ENCODE data around the gene AVEN. TPM values are rescaled to one million over a fixed set of nuclear protein-coding genes. Genes with fewer than 3 reads are reported as not detected.

AVEN gene
- total and polyA plus RNA-seq, 2 donors (not counting 1 experiment from before 2014, with no cell fraction given), result 16.0 to 19.2 TPM

GRCh38 chr15:34070003-34070402, 31.0 kb upstream of the AVEN start:
- Histone ChIP-seq H3K4me2 (ENCODE audit: extremely low read depth, insufficient read depth, low read length) (no peak overlapping the region), H3K4me3 (replicated peaks in 1 of 4; ENCODE audit: control extremely low read depth in 1 of 4, insufficient read depth in 1 of 4, low read depth in 3 of 4, low read length in 4 of 4) (no peak overlapping the region), H2AFZ (ENCODE audit: low read length) (no peak overlapping the region), H3K9ac (ENCODE audit: insufficient read depth, low read length) (no peak overlapping the region), H3K9me3 (ENCODE audit: control insufficient read depth, insufficient read depth, low read depth, low read length) (no peaks in the 10 kb centered on the region), H3K36me3 (ENCODE audit: control insufficient read depth, insufficient read depth, low read length) (no peaks in the 10 kb centered on the region), H3K27ac (ENCODE audit: insufficient read depth, low read length) (no peak overlapping the region), H3K4me1 (ENCODE audit: control insufficient read depth, extremely low read depth, insufficient read depth, low read length) (no peaks in the 10 kb centered on the region), H3K27me3 (ENCODE audit: control insufficient read depth, insufficient read depth, low read length) (no peaks in the 10 kb centered on the region), H4K20me1 (ENCODE audit: control insufficient read depth, extremely low read depth, insufficient read depth, low read length) (no peaks in the 10 kb centered on the region), H3K79me2 (ENCODE audit: control insufficient read depth, insufficient read depth, low read length) (no peaks in the 10 kb centered on the region)
- TF ChIP-seq EZH2 (IDR thresholded peaks at IDR 0.05; ENCODE audit: low read length, missing control alignments), result no peak
- TF ChIP-seq CTCF (conservative IDR thresholded peaks at IDR 0.05 in 1 of 2, IDR thresholded peaks at IDR 0.05 in 1 of 2; ENCODE audit: low read depth in 1 of 2, low read length in 2 of 2), result no peak
- DNase-seq (ENCODE audit: low read depth in 2 of 2), result no peak

GRCh38 chr15:34065941-34066340, 26.9 kb upstream of the AVEN start:
- TF ChIP-seq EZH2 (IDR thresholded peaks at IDR 0.05; ENCODE audit: low read length, missing control alignments) (no peak), CTCF (conservative IDR thresholded peaks at IDR 0.05 in 1 of 2, IDR thresholded peaks at IDR 0.05 in 1 of 2; ENCODE audit: low read depth in 1 of 2, low read length in 2 of 2) (no peak)
- no peak overlapping the region for H3K4me3 ChIP-seq (replicated peaks in 1 of 4; ENCODE audit: control extremely low read depth in 1 of 4, insufficient read depth in 1 of 4, low read depth in 3 of 4, low read length in 4 of 4)
- H3K79me2 ChIP-seq (ENCODE audit: control insufficient read depth, insufficient read depth, low read length), result no peaks in the 10 kb centered on the region
- H3K4me2 ChIP-seq (ENCODE audit: extremely low read depth, insufficient read depth, low read length), result no peak overlapping the region
- no peak overlapping the region for H3K27ac ChIP-seq (ENCODE audit: insufficient read depth, low read length)
- H2AFZ ChIP-seq (ENCODE audit: low read length), result no peak overlapping the region
- no peaks in the 10 kb centered on the region for H4K20me1 ChIP-seq (ENCODE audit: control insufficient read depth, extremely low read depth, insufficient read depth, low read length)
- DNase-seq (ENCODE audit: low read depth in 2 of 2), result no peak
- H3K9me3 ChIP-seq (ENCODE audit: control insufficient read depth, insufficient read depth, low read depth, low read length), result no peaks in the 10 kb centered on the region
- H3K36me3 ChIP-seq (ENCODE audit: control insufficient read depth, insufficient read depth, low read length), result no peaks in the 10 kb centered on the region
- no peaks in the 10 kb centered on the region for H3K4me1 ChIP-seq (ENCODE audit: control insufficient read depth, extremely low read depth, insufficient read depth, low read length)
- no peaks in the 10 kb centered on the region for H3K27me3 ChIP-seq (ENCODE audit: control insufficient read depth, insufficient read depth, low read length)
- H3K9ac ChIP-seq (ENCODE audit: insufficient read depth, low read length), result no peak overlapping the region

DNA sequence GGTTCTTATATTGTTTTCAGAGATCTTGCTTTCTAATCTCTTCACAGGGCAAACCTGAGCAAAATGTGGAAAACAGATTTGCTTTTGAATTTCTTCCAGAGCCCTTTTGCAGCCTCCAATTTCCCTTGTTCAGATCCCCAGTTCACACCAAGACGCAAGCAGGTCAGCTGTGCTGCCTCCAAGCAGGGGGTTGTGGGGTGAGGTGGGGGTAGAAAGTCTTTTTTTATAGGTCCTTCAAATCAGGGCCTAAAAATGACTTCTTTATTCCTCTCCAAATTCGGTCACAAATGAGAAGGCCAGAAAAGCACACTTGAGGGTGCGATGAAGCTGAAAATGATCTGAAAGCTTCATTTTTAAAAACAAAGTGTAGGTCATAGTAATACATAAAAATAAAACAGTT, 26.3 kb upstream of the AVEN start:
- DNase-seq (ENCODE audit: low read depth in 2 of 2), result no peak
- Histone ChIP-seq H4K20me1 (ENCODE audit: control insufficient read depth, extremely low read depth, insufficient read depth, low read length) (no peaks in the 10 kb centered on the region), H2AFZ (ENCODE audit: low read length) (no peak overlapping the region), H3K36me3 (ENCODE audit: control insufficient read depth, insufficient read depth, low read length) (no peaks in the 10 kb centered on the region), H3K79me2 (ENCODE audit: control insufficient read depth, insufficient read depth, low read length) (no peaks in the 10 kb centered on the region), H3K4me2 (ENCODE audit: extremely low read depth, insufficient read depth, low read length) (no peak overlapping the region), H3K27me3 (ENCODE audit: control insufficient read depth, insufficient read depth, low read length) (no peaks in the 10 kb centered on the region), H3K9ac (ENCODE audit: insufficient read depth, low read length) (no peak overlapping the region), H3K27ac (ENCODE audit: insufficient read depth, low read length) (no peak overlapping the region), H3K4me3 (replicated peaks in 1 of 4; ENCODE audit: control extremely low read depth in 1 of 4, insufficient read depth in 1 of 4, low read depth in 3 of 4, low read length in 4 of 4) (no peak overlapping the region), H3K4me1 (ENCODE audit: control insufficient read depth, extremely low read depth, insufficient read depth, low read length) (no peaks in the 10 kb centered on the region), H3K9me3 (ENCODE audit: control insufficient read depth, insufficient read depth, low read depth, low read length) (no peaks in the 10 kb centered on the region)
- TF ChIP-seq EZH2 (IDR thresholded peaks at IDR 0.05; ENCODE audit: low read length, missing control alignments), result no peak
- no peak for TF ChIP-seq CTCF (conservative IDR thresholded peaks at IDR 0.05 in 1 of 2, IDR thresholded peaks at IDR 0.05 in 1 of 2; ENCODE audit: low read depth in 1 of 2, low read length in 2 of 2)
